IMR-90 (cell line): ENCODE data around the gene ANKRD35.

Experiments
- BHLHE40 ChIP-seq: fragments of 150-350 bp; IDR thresholded peaks from 2 replicates; pipeline ENCODE4 v1.6.1; 2016; ENCODE audit warnings: mild to moderate bottlenecking, low read depth, low read length
- CEBPB ChIP-seq: IDR thresholded peaks from 2 replicates; pipeline ENCODE4 v1.6.1; 2012; ENCODE audit warnings: low read depth, low read length, improper control_type of control experiment
- CHD1 ChIP-seq: IDR thresholded peaks from 2 replicates; pipeline ENCODE4 v1.6.1; 2012; ENCODE audit warnings: low read depth, low read length, improper control_type of control experiment
- CTCF ChIP-seq: conservative IDR thresholded peaks from 2 replicates; pipeline ENCODE4 v1.5.1; 2012; ENCODE audit warnings: mild to moderate bottlenecking, low read depth, low read length, improper control_type of control experiment
- ELK1 ChIP-seq: fragments of 150-350 bp; IDR thresholded peaks from 2 replicates; pipeline ENCODE4 v1.6.1; 2016; ENCODE audit warnings: low read depth, mild to moderate bottlenecking, low read length, moderate library complexity, borderline replicate concordance
- FOS ChIP-seq: fragments of 150-350 bp; IDR thresholded peaks from 2 replicates; pipeline ENCODE4 v1.6.1; 2016; ENCODE audit warnings: low read depth, low read length
- MAFK ChIP-seq: IDR thresholded peaks from 2 replicates; pipeline ENCODE4 v1.6.1; 2012; ENCODE audit warnings: low read depth, low read length, improper control_type of control experiment
- MXI1 ChIP-seq: IDR thresholded peaks from 2 replicates; pipeline ENCODE4 v1.6.1; 2012; ENCODE audit warnings: low read depth, mild to moderate bottlenecking, low read length, moderate library complexity, borderline replicate concordance
- POLR2A ChIP-seq: IDR thresholded peaks from 2 replicates; pipeline ENCODE4 v1.6.1; 2012; ENCODE audit warnings: mild to moderate bottlenecking, low read depth, low read length
- RAD21 ChIP-seq: IDR thresholded peaks from 2 replicates; pipeline ENCODE4 v1.6.1; 2012; ENCODE audit warnings: low read length, improper control_type of control experiment
- RCOR1 ChIP-seq: IDR thresholded peaks from 2 replicates; pipeline ENCODE4 v1.6.1; 2012; ENCODE audit warnings: mild to moderate bottlenecking, low read length, improper control_type of control experiment; ENCODE audit not compliant: insufficient replicate concordance
- RFX5 ChIP-seq: IDR thresholded peaks from 2 replicates; pipeline ENCODE4 v1.8.0; 2012; ENCODE audit warnings: low read depth, mild to moderate bottlenecking, low read length, moderate library complexity

GRCh38 chr1:145871994-145872924 is 13.4 kb downstream of the ANKRD35 start:
- no peak for TF ChIP-seq CTCF
- TF ChIP-seq RCOR1, result no peak
- no peak for TF ChIP-seq FOS
- no peak for TF ChIP-seq ELK1
- TF ChIP-seq POLR2A, result no peak
- TF ChIP-seq RFX5, result no peak
- TF ChIP-seq MXI1, result no peak
- no peak for TF ChIP-seq RAD21
- no peak for TF ChIP-seq BHLHE40
- TF ChIP-seq MAFK, result no peak
- peak; percentile 81 for TF ChIP-seq CEBPB
- TF ChIP-seq CHD1, result no peak
